Transverse colon (tissue), 3 donors: ENCODE data around the gene CNOT11.

ENCODE experiments used
- POLR2A ChIP-seq: fragments of 450-650 bp; IDR thresholded peaks from one replicate; pipeline ENCODE4 v1.6.1; 2016; ENCODE audit warnings: antibody characterized with exemption, mild to moderate bottlenecking, moderate library complexity
- TF ChIP-seq, protein P1 (sequence below), 5 experiments: fragments of 200-600 bp in 3 of 5; fragments of 450-650 bp in 2 of 5; sonication (generic) in 3 of 5; IDR thresholded peaks; 1 replicate in 2 of 5; 2 replicates in 3 of 5; pipeline ENCODE4 v1.5.1; 2016 to 2017; ENCODE audit warnings: antibody characterized with exemption in 5 of 5, inconsistent platforms in 3 of 5, mild to moderate bottlenecking in 2 of 5, moderate library complexity in 1 of 5

GRCh38 chr2:101302016-101302415 is 49.3 kb downstream of the CNOT11 start:
- TF ChIP-seq, protein P1, sequence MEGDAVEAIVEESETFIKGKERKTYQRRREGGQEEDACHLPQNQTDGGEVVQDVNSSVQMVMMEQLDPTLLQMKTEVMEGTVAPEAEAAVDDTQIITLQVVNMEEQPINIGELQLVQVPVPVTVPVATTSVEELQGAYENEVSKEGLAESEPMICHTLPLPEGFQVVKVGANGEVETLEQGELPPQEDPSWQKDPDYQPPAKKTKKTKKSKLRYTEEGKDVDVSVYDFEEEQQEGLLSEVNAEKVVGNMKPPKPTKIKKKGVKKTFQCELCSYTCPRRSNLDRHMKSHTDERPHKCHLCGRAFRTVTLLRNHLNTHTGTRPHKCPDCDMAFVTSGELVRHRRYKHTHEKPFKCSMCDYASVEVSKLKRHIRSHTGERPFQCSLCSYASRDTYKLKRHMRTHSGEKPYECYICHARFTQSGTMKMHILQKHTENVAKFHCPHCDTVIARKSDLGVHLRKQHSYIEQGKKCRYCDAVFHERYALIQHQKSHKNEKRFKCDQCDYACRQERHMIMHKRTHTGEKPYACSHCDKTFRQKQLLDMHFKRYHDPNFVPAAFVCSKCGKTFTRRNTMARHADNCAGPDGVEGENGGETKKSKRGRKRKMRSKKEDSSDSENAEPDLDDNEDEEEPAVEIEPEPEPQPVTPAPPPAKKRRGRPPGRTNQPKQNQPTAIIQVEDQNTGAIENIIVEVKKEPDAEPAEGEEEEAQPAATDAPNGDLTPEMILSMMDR (IDR thresholded peaks at IDR 0.05), result no peak
- TF ChIP-seq POLR2A, result no peak
